ELR (cell line): ENCODE results near the gene MDK.
A peak's percentile ranks its signal among the peaks of the same experiment; 100 is the strongest.

Experiments
- DNase-seq: peaks from one replicate; pipeline ENCODE4 v3.0.0-alpha.2; 2015; ENCODE audit warnings: low read depth

The MDK gene

DNA sequence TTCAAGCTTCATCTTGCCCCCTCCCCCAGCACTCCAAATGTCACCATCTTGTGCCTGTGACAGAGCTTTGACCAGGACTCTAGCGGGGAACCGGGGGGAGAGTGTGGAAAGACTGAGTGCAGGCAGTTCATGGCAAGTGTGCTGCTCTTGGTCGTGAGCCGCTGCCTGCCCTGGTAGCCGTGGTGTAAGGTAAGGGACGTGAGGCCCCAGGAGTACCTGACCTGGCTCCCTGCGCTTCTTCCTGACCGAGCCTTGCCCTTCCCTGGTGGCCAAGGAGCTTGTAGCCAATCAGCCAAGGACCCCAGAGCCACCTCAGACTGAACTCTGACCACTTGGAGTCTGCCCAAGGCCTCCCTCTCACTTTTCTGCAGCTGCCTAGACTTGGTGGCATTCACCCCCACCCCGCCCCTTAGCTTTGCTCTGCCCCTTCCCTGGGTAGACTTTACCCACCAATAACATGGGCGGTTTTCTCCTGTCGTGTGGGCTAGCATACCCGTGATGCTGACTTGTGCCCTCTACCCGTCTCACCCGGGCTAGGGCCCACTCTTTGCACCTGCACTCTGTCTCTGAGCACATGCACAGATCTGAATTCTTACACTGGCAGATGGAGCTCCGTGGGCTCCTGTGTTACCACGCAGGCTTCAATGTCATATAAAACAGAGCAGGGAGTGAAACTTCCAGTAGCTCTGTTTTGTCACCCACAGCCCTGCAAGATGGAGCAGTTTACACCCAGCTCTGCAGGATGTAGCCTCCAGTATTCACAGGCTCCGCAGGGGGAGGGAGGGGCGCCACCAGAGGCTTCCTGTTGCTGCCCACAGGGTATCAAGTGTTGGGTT, 32.7 kb upstream of the MDK start:
- DNase-seq = no peak

DNA sequence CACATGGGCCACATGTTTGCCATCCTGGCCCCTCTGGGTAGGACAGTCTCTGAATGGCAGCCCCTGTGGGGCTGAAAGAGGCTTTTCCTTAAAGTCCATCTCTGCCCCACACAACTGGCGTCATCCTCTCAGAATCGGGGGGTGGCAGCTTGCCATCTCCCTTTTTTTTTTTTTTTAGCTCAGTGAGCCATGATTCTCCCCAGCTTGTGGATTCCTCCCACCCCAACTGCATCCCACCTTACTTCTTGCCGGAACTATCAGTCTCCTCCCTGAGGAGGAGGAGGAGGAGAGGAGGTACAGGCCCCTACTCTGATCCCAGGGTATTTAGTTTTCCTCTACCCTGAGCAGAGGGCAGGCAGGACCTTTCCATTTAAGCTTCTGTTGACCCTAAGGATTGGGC, 30.8 kb upstream of the MDK start:
- no peak for DNase-seq

DNA sequence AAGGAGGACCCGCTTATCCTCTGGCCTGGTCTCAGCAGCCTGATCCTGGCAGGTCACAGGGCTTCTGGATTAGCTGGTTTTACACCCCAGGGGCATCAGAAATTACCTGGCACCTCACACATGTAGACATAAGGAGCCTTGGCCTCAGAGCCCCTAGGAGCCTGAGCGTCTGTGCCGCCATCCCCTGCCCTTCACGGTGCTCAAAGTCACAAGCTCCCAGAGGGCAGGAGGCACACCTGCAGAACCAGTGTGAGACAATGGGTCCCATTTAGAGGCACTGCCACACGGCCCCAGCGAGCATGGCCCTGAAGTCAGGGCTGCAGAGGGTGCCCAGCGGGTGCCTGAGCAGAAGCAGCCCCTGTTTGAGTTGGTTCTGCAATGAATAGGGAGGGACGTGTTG, 30.3 kb upstream of the MDK start:
- no peak for DNase-seq

DNA sequence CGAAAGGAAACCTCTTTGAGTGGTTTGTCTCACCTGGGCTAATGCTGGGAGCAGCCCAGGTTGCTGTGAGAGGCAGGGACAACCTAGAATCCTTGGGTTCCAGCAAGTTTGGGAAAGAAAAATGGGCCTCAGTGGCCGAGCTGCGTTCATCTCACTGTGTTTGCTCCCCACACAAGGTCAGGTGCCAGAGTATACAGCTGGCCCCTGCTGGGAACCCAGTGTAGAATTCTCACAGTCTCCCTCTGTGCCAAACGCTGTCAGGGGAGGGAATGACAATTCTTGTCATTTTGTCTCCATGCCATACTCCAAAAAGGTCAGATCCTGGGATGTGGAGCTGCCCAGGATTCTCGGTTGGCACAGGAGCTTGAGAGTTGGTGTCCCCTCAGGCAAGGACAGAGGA, 29.9 kb upstream of the MDK start:
- no peak for DNase-seq

DNA sequence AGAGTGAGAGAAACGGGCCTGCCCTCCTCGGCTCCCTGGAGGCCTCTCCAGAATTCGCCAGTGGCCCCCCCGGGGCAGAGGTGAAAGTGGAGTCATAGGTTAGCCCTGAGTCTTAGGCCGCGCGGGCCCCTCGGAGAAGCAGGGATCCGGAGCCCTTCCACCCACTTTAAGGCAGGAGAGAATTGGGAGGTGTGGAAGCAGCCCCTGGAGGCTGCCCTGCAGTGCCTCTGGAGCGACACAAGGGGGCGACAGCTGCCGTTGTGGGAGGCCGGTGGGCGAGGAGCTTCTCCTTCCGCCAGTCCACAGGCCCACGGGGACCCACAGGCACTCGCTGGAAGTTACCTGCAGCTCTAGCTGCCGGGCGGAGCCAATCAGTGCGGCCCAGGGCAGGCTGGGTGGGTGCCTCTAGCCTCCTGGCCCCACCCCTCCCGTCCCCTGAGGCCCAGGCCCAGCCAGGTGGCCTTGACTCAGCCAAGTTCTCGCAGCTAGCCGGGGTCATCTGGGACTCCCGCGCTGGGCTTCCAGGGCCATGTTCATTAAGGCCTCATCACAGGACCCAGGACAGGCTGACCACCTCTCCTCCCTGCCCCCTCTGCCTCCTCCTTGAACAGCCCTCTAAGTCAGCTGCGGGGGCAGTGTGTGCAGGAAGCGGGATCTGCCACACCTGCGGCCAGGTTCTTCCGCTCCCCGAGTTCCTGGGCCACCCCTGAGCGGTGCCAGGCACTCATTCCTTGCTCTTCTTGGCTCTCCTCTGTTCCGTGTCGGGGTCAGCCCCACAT, 29.2 kb upstream of the MDK start:
- peak; percentile 56 for DNase-seq

DNA sequence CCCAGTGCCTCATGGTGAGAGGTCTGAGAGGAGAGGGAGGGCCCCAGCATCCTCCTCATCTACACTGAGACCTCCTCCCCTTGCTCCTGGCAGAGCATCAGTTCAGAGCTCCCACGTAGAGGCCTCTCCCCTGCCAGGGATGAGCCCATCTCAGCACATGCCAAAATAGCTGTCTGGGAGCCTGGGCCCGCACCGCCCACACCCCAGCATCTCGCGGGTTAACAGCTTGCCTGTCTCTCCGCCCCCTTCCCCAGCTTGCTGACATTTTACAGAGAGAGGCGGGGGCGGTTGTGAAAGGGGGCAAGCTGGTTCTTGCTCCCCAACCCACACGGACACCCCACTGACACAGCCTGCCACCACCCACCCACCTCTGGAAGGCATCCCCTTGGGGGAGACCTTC, 27.8 kb upstream of the MDK start:
- no peak for DNase-seq

DNA sequence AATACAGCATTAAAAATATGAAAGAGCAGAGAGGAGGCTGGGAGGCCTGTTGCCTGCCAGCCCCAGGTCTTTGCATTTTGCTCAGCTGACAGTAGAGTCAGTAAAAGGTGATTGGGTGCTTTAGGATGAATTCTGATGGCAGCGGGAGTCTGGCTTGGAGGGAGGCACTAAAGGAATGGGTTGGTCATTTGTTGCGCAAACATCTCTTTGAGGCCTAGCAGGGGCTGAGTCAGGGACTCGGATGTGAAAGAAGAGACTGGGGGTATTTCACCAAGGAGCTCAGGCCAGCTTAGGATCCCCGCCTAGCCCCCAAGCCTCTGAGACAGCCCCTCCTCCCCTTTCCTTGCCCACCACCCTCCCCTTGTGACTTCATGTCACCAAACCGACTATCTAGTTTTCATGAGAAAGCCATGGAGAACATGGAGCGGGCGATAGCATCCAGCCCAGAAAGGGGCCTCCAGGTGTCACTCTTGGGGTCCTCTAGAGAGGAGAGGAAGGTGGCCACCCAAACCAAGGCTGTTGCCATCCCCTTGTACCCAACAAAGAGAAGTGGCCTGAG, 24.5 kb upstream of the MDK start:
- DNase-seq = peak; percentile 67

DNA sequence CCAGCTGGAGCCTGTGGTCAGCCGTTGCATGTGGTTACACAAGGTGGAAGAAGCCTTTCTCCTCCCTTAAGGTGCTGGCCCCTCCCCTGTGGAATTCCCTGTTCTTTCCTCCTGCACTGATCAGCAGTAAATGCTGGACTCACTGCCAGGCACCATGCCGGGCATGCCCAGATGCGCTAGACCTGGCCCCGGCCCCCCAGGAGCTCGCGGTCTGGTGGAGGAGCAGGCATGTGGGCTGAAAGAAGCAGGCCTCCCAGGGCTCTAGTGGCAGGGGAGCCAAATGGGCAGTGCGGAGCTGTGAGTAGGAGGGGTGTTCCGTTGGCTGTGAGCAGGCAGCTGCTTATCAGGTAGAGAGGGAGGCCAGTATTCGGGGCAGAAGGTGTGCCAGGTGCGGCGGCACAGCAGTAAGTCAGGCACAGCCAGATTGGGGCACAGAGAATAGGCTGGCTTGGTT, 24.0 kb upstream of the MDK start:
- DNase-seq = no peak

DNA sequence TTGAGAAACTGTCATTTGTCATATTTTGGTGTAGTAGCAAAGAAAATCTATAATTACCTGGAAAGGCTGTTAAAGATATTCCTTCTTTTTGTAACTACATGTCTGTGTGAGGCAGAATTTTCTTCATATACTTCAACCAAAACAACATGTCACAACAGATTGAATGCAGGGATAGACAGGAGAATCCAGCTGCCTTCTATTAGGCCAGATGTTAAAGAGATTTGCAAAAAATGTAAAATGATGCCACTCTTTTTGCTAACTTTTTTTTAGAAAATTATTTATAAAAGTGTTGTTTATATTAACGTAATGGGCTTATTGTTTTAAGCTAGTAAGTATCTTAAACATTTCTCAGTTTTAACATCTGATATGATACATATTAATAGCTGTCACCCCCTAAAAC, 21.5 kb upstream of the MDK start:
- DNase-seq = no peak

DNA sequence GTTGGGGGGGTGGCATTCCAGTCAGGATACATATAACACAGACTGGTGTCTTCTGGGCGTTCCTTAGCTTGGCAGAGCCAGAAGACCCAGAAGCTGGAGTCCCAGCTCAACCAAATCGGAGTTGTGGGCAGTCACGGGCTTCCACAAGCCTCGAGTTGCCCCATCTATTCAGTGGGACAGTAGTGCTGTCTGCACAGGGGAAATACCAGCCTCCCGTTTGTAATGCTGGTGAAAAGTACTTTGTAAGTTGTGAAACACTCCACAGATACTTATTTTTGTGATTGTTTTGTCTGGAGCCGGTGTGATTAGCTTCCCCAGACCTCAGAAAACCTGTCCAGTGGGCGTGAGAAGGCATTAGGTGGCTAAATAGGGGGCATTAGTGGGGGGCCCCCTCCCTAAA, 20.6 kb upstream of the MDK start:
- no peak for DNase-seq

DNA sequence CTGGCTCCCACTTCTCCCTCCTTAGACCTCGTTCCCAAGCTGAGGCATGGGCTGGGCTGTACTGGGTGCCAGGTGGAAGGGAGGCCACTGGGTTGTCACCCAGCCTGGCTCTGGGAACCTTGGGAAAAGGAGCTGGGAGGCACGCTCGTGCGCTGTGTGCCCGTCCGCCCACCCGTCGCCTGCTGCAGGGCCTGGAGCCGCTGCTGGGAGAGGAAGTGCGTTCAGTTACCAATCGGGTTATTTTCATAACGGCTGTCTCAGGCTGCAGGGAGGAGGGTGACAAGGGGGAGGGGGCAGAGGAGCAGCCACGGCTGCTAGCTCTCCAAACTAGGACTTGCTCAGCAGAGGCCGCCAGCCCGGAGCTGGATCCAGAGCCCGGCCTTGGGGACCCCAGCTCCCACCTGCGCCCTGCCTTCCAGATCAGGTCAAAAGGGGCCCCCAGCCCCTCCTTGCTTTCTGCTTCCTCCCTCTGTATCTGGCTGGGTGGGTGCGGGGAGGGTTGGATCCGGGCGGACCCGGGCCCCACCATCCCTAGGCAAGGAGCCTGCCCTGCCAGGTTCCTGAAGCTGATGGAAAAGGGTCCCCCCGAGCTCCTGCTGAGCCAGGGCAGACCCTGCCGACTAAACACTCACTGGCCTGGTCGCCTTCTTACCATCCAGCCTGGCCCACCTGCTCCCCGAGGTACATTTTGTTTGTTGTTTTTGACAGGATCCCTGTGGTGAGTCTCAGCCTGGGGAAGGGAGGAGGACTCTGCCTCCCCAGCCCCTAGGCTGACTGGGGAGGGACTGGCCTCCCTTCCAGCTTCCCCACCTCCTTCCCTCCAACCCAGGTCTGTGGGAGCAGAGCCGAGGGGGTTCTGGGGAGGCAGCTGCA, 19.9 kb upstream of the MDK start:
- DNase-seq = no peak

DNA sequence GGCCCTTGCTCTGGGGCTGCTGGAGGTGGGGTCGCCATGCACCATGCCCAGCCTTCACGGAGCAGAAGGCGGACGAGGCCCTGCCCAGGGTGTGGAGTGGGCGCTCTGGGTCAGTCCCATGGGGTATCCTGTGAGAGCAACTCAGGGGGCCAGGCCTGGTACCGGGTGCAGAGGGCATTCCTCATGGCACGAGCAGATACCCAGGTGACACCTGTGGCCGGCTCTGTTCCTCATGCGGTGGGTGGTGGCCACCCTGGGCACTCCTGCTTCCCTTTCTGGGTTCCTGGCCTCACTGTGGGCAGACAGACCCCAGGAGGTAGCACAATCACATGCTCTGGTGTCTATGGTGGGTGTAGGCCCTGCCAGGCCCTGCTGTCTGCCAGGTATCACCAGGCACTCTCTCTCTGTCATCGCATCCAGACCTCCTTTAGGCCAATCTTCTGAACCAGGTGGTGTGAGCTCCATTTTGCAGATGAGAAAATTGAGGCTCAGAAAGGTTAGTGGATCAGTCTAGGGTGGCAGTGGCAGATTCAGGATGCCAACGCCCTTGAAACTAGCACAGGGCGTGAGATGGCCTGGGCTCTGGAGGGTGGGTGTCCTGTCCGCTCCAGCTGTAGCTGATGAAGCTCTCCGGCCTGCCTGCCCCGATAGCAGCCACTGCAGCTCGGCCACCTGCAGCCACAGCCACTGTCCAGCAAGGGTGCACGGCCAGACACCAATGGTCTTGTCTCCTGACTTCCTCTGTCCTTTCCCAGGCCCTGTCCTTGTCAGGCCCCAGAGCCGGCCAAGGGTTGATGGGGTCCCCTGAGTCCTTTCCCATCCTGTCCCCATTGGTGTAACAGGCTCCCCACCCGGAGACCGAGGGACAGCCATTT, 19.1 kb upstream of the MDK start:
- no peak for DNase-seq

DNA sequence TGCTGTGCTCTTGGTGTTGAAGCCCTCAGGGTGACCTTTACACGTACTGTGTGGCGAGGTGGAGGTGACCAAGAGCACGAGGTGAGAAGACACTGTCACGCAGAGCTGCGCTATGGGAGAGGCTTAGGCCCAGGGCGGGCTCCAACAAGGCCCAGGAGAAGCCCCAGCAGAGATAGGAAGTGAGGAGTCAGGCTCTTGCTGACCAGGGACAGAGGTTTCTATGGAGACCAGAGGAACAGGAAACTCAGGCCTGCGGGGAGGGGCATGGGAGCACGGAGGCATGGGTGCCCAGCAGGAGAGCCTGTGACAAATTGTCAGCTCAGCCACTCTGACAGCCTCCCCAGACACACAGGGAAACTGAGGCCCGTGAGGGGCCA, 18.4 kb upstream of the MDK start:
- peak; percentile 88 for DNase-seq

DNA sequence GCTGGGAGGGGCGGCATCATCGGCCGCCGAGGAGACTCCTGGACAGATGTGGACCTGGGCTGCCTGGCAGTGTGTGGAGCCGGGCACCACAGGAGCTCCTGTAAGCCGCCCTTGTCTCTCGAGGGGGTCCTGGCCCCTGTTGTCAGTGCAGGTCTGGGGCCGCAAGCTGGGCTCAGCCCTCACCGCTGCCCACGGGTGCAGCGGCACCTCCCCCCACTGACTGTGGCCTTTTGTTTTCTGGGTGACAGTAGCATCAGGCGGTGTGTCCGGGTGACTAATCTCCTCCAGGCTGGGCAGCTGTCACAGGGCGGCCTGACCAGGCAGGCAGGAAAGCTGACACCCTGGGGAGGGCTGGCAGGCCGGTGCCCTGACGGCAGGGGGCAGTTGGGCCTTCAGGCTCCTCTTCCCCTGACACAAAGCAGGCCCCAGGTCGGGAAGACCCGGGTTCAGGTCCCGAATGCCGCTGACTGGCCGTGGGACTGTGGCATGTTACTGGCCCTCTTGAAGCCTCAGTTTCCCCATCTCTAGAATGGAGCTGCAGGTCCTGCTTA, 17.9 kb upstream of the MDK start:
- DNase-seq = peak; percentile 79

DNA sequence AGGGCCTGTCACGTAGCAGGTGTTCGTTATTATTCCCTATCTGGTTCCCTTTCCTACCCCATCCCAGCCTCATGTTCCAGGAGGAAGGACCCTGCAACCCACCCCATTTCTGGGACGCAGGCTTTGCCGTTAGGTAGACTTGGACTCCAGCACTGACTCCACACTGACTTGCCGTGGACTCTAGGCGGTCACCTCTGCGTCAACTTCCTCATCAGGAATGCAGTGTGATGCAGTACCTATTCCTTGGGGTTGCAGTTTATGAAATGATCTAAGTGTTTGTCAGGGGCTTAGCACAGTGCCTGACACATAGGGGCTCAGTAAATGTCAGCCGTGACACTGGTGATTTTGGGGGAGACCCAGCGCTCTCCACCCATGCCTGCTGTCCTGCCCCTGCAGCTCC, 17.4 kb upstream of the MDK start:
- DNase-seq = peak; percentile 82

DNA sequence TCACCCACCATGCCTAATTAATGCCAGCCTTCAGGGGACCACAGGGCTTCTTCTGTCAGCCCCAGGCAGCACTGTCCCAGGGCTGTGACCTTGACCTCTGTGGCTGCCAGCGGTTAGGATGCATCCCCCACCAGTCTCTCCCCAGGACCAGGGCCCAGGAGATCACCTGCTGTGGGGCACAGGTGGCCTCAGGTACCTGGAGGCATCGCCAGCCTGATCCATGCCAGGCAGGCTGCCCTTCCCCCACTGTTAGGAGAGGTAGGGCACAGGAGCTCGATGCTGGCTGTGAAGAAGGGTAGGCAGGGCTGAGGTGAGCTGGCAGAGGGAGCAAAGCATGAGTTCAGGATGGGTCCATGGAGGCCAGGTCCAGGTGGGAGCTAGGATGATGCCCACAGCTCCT, 16.7 kb upstream of the MDK start:
- no peak for DNase-seq

DNA sequence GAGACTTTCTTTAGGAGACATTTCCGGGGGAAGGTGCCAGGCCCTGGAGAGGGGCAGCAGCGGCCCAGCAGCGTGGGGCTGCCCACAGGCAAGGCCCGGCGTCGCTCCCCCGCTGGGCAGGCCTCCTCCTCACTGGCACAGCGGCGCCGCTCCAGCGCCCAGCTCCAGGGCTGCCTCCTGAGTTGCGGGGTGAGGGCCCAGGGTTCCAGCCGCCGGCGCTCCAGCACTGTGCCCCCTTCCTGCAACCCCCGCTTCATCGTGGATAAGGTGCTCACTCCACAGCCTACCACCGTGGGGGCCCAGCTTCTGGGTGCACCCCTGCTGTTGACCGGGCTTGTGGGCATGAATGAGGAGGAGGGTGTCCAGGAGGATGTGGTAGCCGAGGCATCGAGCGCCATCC, 15.2 kb upstream of the MDK start:
- DNase-seq = no peak

DNA sequence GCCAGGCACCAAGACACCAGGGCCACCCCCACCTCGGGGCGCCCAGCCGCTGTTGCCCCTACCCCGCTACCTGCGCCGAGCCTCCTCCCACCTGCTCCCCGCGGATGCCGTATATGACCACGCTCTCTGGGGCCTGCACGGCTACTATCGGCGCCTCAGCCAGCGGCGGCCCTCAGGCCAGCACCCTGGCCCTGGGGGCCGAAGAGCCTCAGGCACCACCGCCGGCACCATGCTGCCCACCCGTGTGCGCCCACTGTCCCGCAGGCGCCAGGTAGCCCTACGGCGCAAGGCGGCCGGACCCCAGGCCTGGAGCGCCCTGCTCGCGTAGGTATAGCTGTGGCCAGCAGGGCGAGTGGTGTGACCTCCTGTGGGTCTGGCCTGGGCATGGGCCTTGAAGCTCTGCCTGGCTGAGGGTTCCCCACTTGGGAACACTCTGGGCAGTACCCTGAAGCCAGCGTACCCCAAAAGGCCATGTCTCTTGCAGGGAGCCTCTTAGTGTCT, 14.8 kb upstream of the MDK start:
- DNase-seq = no peak

DNA sequence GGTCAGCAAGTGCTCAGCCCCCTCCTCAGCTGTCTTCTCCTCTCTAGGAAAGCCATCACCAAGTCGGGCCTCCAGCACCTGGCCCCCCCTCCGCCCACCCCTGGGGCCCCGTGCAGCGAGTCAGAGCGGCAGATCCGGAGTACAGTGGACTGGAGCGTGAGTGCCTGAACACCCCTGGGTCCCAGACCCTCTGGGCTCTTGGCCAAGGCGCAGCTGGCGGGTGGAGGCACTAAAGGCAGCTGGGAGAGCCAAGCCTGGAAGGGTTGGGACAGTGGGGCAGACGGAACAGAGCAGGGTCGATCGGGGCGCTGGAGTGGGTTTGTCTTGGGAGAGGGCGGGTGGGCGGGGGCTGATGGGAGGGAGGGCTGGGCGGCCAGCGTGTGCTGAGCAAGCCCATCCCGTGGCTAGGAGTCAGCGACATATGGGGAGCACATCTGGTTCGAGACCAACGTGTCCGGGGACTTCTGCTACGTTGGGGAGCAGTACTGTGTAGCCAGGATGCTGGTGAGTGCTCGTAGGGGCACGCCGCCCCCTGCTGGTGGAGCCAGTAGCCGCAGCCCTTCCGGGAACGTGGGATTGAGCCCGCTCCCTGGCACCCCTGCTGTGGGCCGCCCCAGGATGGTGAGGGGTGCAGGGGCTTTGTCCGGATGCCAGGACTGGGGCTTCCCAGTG, 14.1 kb upstream of the MDK start:
- peak; percentile 69 for DNase-seq

DNA sequence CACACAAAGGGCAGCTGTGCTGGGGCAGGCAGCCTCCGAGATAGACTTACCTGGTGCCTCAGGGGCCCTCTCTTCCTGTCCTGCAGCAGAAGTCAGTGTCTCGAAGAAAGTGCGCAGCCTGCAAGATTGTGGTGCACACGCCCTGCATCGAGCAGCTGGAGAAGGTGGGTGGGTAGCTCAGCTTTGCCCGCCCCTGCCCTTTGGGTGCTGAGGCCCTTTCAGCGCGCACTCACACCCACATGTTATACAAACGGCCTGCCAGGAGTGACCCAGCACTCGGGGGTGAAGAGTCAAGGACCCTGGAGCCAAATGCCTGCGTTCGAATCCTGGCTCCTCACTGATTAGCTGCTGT, 13.6 kb upstream of the MDK start:
- no peak for DNase-seq
